DMS 273 (cell line): Measurements from ENCODE around the gene GPR149.
"Not testable (repeated sequence)": the region's sequence is repeated elsewhere in the genome, so short reads cannot be mapped to it uniquely, and the experiment has no call there.

Source experiments
- DNase-seq: peaks from one replicate; lab custom pipeline; 2025; ENCODE audit not compliant: unreplicated experiment; lab: John Stamatoyannopoulos, UW

GPR149 gene, protein sequence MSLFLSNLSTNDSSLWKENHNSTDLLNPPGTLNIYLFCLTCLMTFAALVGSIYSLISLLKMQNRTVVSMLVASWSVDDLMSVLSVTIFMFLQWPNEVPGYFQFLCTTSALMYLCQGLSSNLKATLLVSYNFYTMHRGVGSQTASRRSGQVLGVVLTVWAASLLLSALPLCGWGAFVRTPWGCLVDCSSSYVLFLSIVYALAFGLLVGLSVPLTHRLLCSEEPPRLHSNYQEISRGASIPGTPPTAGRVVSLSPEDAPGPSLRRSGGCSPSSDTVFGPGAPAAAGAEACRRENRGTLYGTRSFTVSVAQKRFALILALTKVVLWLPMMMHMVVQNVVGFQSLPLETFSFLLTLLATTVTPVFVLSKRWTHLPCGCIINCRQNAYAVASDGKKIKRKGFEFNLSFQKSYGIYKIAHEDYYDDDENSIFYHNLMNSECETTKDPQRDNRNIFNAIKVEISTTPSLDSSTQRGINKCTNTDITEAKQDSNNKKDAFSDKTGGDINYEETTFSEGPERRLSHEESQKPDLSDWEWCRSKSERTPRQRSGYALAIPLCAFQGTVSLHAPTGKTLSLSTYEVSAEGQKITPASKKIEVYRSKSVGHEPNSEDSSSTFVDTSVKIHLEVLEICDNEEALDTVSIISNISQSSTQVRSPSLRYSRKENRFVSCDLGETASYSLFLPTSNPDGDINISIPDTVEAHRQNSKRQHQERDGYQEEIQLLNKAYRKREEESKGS

DNA sequence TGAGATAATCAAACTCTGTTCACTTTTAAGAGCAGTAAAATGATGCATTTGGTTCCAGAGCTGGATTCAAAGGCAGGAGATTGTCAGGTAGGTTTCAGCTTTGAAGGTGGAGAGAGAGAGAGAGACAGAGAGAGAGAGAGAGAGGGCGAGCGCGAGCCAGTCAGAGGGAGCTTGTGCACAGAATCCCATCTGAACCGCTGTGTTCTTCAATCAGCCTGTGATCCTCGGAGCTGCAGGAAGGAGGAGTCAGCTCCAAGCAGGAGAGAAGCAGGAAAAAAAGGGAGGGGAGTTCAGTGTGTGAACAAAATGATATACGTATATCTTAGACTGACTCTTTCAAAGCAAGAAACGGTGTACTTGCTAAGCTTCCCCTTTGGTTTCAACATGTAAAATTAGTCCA, at the start of gene GPR149:
GPR149 (minus strand) TSS at position 177 of the 400 bp plus-strand sequence. CDS start 575 bp downstream, outside the sequence.
- peak; percentile 11 for DNase-seq

DNA sequence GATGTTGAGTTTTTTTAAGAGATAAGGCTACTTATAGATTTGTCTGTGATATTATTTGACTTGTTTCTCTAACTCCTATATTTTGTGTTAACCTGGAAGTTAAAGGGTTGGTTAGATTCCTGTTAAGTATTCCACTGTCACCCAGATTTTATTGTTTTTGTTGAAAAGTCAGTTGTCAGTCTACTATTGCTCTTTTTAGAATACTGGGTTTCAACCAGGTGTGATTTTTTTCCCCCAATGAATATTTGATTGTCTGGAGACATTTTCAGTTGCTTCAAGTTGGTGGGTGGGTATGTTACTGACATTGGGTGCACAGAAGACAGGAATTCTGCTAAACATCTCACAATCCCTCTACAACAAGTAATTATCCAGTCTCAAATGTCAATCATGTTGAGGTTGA, 43.8 kb upstream of the GPR149 start:
- no peak for DNase-seq

DNA sequence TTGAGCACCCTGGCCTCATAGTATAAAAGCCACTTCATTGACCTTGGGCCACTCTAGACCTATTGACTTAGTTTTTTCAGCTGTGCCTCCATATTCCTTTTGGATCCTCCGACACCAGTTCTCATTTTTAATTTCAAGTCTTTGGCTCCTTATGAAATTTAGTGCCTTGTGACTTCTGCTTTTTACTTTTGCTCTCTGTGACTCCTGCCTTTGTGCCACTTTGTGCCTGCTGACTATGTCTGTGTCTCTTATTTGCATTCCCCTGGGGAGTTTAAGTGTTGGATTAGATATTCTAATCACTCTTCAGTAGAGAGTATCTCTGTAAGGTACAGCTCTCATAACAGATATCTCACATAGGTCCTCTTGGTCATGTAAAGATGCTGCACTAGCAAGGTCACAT, 39.6 kb upstream of the GPR149 start:
- DNase-seq = no peak

DNA sequence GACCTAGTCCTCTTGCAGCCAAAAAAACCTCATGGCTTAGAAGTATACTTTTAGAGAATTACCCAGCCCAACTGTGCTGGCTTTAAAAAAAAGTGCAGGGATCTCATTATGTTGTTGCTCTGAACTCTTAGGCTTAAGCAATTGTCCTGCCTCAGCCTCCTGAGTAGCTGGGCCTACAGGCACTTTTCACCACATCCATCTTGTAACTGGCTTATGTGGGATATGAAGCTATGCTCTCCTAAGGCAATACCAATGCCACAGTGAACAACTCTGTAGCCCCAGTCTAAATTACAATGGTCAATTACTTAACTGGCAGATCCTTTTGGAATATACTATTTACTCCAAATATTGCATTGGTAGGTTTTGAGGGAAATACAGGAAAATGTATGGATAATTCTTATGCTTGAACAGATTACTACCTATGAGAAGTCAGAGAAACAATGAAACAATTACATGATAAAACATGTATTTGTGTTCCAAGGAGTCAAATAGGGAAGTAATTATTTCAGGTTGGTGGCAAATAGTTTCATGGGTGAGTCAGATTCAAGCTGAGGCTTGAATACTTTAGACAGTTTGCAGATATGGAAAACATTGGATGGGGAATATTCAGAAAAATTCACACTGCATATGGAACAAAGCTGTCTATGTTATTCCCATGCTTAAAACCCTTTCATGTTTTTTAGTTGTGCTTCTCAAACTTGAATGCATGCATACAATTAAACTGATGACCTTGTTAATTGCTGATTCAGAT, 34.6 kb upstream of the GPR149 start:
- no peak for DNase-seq

DNA sequence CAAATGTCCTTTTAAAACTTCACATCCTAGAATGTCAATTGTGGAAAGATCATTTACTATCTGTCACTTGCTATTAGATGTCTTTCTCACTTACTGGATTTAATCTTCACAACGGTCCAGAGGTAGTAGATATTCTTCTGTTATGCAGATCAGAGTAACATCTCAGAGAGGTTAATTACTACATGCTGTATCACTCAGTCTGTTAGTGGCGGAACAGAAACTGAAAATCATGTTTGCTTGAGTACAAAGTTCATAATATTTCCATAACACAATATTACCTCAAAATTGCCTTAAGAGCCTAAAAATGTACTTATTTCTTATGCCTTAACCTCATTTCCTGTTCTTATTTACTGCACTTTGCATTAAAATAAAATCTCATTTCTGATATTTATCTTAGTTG, 28.6 kb upstream of the GPR149 start:
- no peak for DNase-seq

DNA sequence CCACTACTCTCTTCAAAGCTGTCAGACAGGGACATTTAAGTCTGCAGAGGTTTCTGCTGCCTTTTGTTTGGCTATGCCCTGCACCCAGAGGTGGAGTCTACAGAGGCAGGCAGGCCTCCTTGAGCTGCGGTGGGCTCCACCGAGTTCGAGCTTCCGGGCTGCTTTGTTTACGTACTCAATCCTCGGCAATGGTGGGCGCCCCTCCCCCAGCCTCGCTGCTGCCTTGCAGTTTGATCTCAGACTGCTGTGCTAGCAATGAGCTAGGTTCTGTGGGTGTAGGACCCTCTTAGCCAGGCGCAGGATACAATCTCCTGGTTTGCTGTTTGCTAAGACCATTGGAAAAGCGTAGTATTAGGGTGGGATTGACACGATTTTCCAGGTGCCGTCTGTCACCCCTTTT, 9.1 kb upstream of the GPR149 start:
- not testable (repeated sequence) for DNase-seq

DNA sequence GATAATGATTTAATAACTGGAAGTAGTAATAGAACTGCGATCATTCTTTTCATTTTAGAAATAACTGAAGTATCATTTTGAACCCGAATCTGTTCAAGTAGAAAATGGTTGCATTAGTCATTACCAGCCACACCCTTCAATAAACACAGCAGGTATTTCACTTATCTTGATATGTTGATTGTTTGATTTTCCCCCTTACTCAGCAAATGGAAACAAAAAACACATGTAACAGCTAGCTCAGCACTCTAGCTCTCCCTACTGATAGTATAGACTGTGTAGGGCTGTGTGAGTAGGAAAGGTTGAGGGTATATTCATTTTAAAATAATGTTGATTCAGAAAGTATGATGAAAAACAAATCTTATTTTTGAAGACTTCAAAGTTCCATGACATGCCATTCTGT, 1.1 kb upstream of the GPR149 start:
- no peak for DNase-seq

DNA sequence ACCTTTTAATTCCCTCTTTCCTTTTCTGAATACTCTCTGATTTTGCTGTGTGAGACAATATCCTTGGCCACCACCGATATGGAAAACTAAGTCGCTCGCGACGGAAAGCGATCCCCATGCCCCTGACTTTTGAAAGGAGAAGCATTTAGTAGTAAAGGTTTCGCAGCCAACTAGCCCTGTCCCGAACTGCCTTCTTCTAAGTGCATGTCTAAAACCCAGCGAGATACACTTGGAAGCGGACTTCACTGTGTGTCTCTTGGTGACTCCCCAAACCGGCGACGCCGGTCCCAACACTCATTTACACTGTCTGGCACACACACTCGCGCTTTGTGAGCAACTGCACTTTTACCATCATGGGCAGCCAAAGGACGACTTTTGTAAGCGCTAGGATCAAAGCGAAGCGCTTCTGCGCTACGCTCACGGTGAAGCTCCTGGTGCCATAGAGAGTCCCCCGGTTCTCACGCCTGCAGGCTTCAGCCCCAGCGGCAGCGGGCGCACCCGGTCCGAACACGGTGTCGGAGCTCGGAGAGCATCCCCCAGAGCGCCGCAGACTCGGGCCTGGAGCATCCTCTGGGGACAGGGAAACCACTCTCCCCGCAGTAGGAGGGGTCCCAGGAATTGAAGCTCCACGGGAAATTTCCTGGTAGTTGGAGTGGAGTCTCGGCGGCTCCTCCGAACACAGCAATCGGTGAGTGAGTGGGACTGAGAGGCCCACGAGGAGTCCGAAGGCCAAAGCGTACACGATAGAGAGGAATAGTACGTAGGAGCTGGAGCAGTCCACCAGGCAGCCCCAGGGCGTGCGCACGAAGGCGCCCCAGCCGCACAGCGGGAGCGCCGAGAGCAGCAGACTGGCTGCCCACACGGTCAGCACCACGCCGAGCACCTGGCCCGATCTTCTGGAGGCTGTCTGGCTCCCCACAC, 1.4 kb downstream of the GPR149 start:
- DNase-seq = peak; percentile 29

DNA sequence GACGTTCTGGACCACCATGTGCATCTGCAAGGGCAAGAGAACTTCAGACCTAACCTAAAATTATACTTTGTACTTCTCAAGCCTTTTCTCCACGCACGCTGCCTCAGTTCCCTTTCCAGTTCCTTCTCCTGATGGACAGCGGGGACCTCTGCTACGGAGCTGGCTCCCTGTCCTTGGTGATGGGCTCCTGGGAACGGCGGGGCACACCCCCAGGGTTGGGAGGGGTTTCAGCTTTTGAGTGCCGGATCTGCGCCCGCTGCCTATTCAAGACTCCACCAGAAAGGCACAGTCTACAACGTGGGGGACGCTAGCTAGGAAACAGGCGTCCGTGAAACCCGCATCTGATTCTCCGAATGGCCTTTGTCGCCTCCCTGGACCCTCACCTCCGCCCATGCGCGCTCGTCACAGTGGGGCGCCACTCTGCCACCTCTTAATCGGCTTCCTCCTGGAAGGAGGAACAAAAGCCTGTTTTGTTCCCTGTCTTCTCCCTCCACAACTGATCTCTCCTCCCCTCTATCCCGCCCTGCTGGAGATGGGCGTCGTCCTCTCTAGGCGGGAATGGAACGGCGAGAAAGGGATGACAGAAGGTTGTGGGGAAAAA, 2.2 kb downstream of the GPR149 start:
- DNase-seq = no peak

DNA sequence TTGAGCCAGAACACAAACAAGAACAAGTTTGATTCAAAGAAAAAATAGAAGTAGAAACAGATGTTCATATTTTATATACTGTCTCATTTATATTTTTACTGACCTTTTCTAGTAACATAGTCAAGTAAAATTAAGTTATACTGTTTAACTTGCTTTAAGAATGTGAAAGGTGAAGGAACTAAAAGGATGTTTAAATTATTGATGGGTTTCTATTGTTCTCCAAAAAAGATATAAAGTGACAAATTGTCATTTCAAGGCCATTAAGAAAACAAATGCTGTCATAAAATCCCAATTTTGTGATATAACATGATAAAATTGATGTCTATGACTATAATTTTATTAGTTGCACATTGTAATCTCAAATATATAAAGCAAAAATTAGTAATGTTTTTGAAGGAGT, 7.3 kb downstream of the GPR149 start:
- DNase-seq = no peak

DNA sequence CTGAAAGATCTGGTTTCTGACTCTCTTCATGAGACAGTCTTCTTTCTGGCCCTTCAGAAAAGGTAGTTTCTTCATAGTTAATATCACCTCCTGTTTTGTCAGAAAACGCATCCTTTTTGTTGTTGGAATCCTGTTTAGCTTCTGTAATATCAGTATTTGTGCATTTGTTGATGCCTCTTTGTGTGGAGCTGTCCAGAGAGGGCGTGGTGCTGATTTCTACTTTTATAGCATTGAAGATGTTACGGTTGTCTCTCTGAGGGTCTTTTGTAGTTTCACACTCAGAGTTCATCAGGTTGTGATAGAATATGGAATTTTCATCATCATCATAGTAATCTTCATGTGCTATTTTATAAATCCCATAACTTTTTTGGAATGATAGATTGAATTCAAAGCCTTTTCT, 8.9 kb downstream of the GPR149 start:
- peak; percentile 20 for DNase-seq

DNA sequence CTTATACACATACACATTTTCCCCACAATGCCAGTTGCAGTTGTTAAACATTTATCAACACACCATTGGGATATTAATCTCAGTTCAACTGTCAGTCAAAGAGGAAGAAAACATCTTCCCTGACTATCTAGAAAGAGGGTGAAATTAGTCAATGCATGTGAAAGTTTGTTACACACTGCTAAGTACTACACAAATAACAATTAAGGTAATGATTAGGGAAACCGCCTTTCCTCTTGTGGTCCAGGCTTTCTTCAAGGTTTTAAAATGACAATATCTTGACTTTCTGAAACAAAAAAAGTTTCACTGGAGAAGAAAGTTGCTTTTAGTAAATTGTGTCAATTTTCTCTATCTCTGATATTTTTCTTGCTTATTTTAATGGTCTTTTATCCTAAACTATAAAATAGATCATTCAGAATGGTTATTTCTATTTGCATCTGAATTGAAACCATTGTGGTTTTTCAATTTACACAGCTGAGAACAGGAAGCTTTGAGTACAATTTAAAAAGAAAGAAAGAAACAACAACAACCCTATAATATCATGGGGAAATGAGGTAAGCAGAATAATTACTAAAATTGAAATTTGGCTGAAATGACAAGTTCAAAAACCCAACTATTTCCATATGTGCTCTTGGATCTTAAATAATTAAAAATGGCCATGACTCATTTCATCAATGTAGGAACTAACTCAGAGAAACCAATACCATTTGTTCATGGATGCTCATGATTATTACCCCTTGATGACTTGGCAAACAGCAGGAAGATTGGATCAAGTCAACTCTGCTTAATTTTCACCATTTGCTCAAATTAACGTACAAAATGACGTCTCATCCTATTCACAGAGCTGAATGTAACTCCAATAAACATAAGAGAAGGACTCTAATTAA, 31.7 kb downstream of the GPR149 start:
- no peak for DNase-seq

DNA sequence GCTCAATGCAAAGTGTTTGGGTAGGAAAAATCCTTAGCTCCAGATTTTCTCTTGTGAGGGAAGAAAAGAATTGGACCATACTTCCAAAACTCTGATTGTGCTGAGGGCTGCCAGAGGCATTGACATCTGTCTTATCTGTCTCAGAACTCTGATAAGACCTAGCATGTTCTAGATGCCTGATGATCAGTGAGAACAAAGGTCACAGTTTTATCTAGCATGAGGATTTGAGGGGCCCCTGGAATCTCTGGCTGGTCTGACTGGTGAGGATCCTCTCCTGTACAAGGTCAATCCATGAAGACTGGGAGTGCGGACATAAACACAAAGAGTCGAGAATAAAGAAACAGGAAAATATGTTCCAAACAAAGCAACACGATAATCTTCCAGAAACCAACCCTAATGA, 40.1 kb downstream of the GPR149 start:
- DNase-seq = no peak

DNA sequence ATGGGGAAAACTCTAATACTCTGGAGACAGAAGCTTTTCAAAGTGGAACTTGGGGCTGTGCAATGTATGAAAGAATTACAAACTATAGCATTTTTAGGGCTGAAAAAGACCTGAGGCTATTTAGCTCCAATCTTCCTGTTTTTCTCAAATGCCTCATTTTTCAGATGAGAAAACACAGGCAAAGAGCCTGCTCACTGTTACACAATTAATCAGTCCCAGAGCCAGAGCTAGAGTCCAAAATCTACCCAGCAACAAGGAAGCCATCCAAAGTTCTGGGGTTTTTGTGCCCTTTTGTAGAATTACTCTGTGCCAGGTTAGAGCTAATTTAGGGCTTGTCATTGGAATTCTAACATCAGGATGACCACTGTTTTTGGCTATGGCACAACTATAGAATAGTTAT, 45.5 kb downstream of the GPR149 start:
- no peak for DNase-seq

DNA sequence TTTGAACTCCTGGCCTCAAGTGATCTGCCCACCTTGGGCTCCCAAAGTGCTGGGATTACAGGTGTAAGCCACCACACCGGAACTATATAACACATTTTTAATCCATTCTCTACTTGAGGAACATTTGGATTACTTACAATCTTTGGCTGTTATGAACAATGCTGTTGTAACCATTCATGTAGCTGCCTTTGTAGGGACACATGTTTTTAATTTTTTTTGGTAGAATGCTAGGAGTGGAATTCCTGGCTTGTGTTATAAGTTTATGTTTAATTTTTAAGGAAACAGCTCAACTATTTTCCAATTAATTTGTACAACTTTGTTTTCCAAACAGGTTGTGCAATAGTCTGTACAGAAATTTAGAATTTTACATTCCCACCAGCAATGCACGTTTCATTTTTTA, 51.7 kb downstream of the GPR149 start:
- no peak for DNase-seq

DNA sequence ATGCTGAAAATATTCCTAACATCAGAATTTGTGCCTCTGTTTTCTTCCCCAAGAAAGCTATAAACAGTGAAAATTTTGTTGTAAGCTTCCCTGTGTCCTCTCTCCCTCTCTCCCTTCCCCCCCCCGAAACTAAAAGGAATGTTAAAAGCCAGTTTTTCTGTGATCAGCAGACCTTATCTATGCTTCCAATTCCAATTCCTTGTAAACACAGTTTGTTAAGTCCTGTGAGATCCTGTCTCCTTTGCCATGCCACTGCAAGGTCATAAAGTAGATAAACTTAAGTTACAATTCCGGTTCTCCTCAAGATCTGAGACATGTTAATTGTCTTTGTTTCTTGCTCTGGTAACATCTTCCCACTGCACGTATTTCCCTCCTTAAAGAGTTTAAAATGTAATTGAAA, 62.8 kb downstream of the GPR149 start:
- no peak for DNase-seq

DNA sequence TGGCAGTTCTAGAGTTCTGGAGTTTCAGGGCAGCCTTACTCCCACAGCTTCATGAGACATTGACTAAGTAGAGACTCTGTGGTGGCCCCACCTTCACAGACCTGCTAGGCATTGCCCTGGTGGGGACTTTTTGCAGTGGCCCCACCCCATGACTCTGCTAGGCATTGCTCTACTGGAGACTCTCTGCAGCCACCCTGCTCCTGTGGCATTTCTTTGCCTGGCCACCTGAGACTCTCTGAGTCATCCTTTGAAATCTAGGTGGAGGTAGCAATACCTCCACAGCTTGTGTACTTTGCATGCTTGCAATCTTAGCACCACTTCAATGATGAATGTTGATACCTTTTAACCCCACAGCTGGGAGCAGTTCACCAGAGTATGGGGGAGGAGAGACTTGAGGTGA, 65.1 kb downstream of the GPR149 start:
- DNase-seq = no peak

DNA sequence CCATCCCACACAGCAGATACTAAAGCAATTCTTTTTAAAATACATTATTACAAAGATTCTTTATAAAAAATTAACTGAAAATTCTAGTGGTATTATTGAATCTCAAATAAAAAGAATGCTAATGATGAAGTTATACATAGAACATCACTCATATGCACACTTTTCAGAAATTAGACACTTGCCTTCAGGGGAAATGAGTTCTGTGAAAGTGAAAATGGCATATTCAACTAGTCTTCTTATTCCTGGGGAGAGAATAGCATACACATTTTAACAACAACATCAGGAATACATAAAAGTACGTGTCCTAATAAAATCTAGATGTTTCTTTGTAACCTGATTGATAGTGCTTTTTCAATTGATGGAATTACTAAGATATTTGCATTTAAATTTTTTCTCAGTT, 68.9 kb downstream of the GPR149 start:
- no peak for DNase-seq

DNA sequence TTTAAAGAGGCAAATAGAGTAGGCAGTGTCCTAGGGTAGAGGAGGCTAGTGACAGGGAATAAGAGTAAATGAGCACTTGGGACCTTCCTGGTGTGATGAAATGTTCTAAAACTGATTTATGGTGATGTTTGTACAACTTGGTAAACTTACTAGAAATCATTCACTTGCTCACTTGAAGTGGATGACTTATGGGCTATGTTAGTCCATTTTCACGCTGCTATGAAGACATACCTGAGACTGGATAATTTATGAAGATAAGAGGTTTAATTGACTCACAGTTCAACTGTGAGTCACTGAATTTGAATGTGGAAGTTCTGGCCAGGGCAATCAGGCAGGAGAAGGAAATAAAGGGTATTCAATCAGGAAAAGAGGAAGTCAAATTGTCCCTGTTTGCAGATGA, 74.0 kb downstream of the GPR149 start:
- no peak for DNase-seq
